ENCODE results near the gene FLNC. TPM values are rescaled to one million over a fixed set of nuclear protein-coding genes. Genes with fewer than 3 reads are reported as not detected.

The FLNC gene
- polyA plus RNA-seq, 1 donor from 2014 or later, result 0.36 TPM

GRCh38 chr7:128876978-128877755, 47.0 kb downstream of the FLNC start:
- H3K4me2 ChIP-seq (ENCODE audit: low read length), result no peak overlapping the region
- no peak overlapping the region for H3K4me3 ChIP-seq (ENCODE audit: low read length)
- no peaks in the 10 kb centered on the region for H4K20me1 ChIP-seq (ENCODE audit: insufficient read depth)

GRCh38 chr7:128877756-128878120, 47.5 kb downstream of the FLNC start:
- Histone ChIP-seq H3K4me3 (ENCODE audit: low read length) (no peak overlapping the region), H2AFZ (ENCODE audit: low read depth, low read length) (no peak overlapping the region), H3K9me2 (ENCODE audit: insufficient read depth, low read length) (no peaks in the 10 kb centered on the region), H3K36me3 (ENCODE audit: insufficient read depth, low read length) (no peaks in the 10 kb centered on the region), H3F3A (ENCODE audit: insufficient read depth, low read length, poor library complexity, severe bottlenecking) (no peaks in the 10 kb centered on the region), H3K9ac (ENCODE audit: low read length) (no peak overlapping the region), H3K9me3 (ENCODE audit: low read length) (no peaks in the 10 kb centered on the region), H4K20me1 (ENCODE audit: insufficient read depth) (no peaks in the 10 kb centered on the region), H3K27ac (ENCODE audit: low read length) (no peak overlapping the region), H3K79me2 (replicated peaks; ENCODE audit: insufficient read depth, low read length) (no peaks in the 10 kb centered on the region), H3K27me3 (ENCODE audit: insufficient read depth, low read depth, low read length) (no peaks in the 10 kb centered on the region), H3K4me2 (ENCODE audit: low read length) (no peak overlapping the region)
- TF ChIP-seq REST (IDR thresholded peaks at IDR 0.05; ENCODE audit: borderline replicate concordance), result no peak
- TF ChIP-seq EP300 (conservative IDR thresholded peaks at IDR 0.05; ENCODE audit: poor library complexity, severe bottlenecking), result no peak
- TF ChIP-seq SMC3 (conservative IDR thresholded peaks at IDR 0.05; ENCODE audit: poor library complexity), result no peak
- TF ChIP-seq MXI1 (conservative IDR thresholded peaks at IDR 0.05; ENCODE audit: poor library complexity, severe bottlenecking), result no peak
- no peak for TF ChIP-seq TAF1 (IDR thresholded peaks at IDR 0.05; ENCODE audit: low read depth)
- no peak for TF ChIP-seq POLR2AphosphoS5 (IDR thresholded peaks at IDR 0.05)
- TF ChIP-seq RAD21 (conservative IDR thresholded peaks at IDR 0.05), result no peak
- no peak for TF ChIP-seq EZH2 (IDR thresholded peaks at IDR 0.05; ENCODE audit: borderline replicate concordance, insufficient read depth, low read length, poor library complexity, severe bottlenecking)

More at GRCh38 chr7:128876978-128877755, 47.0 kb downstream of the FLNC start:
- TF ChIP-seq EP300 (conservative IDR thresholded peaks at IDR 0.05; ENCODE audit: poor library complexity, severe bottlenecking), result no peak
- no peak for TF ChIP-seq TAF1 (IDR thresholded peaks at IDR 0.05; ENCODE audit: low read depth)
- TF ChIP-seq CTCF (IDR thresholded peaks at IDR 0.05; ENCODE audit: poor library complexity, severe bottlenecking), result no peak
- no peak for TF ChIP-seq SMC3 (conservative IDR thresholded peaks at IDR 0.05; ENCODE audit: poor library complexity)
- no peak for TF ChIP-seq REST (IDR thresholded peaks at IDR 0.05; ENCODE audit: borderline replicate concordance)
- no peak for TF ChIP-seq POLR2AphosphoS5 (IDR thresholded peaks at IDR 0.05)
- TF ChIP-seq MXI1 (conservative IDR thresholded peaks at IDR 0.05; ENCODE audit: poor library complexity, severe bottlenecking), result no peak
- TF ChIP-seq EZH2 (IDR thresholded peaks at IDR 0.05; ENCODE audit: borderline replicate concordance, insufficient read depth, low read length, poor library complexity, severe bottlenecking), result no peak
- no peak for TF ChIP-seq RAD21 (conservative IDR thresholded peaks at IDR 0.05)
- no peaks in the 10 kb centered on the region for H3F3A ChIP-seq (ENCODE audit: insufficient read depth, low read length, poor library complexity, severe bottlenecking)
- H3K9me3 ChIP-seq (ENCODE audit: low read length), result no peaks in the 10 kb centered on the region
- no peaks in the 10 kb centered on the region for H3K27me3 ChIP-seq (ENCODE audit: insufficient read depth, low read depth, low read length)
- H3K9me2 ChIP-seq (ENCODE audit: insufficient read depth, low read length), result no peaks in the 10 kb centered on the region
- no peak overlapping the region for H2AFZ ChIP-seq (ENCODE audit: low read depth, low read length)
- H3K9ac ChIP-seq (ENCODE audit: low read length), result no peak overlapping the region
- H3K36me3 ChIP-seq (ENCODE audit: insufficient read depth, low read length), result no peaks in the 10 kb centered on the region
- no peaks in the 10 kb centered on the region for H3K79me2 ChIP-seq (replicated peaks; ENCODE audit: insufficient read depth, low read length)
- H3K27ac ChIP-seq (ENCODE audit: low read length), result no peak overlapping the region
